Caco-2 (cell line): ENCODE data around the gene LPCAT1. TPM values are rescaled to one million over a fixed set of nuclear protein-coding genes. Genes with fewer than 3 reads are reported as not detected.

Experiments used
- BruUV-seq: library from RNA; stranded (reverse); fragments of 400-500 nt; replicated peaks from 2 replicates; lab custom pipeline; 2021; lab: Mats Ljungman, UMichigan
- CTCF ChIA-PET: fragments of 300-600 bp; sonication (Branson Sonifier 250); formaldehyde crosslinking; loops from one replicate; lab custom pipeline; 2022; ENCODE audit warnings: antibody characterized with exemption; lab: Charles Lee
- POLR2A ChIA-PET: fragments of 300-600 bp; sonication (Branson Sonifier 250); formaldehyde crosslinking; loops from one replicate; lab custom pipeline; 2022; ENCODE audit warnings: antibody characterized with exemption; lab: Charles Lee
- DNase-seq, 2 experiments: peaks; one replicate each; pipeline versions ENCODE4 v3.0.0 to v3.0.0-alpha.2; 2020 to 2022
- H3K27me3 ChIP-seq: replicated peaks from 2 replicates; pipeline ENCODE4 v1.6.0; 2011; ENCODE audit warnings: low read length; ENCODE audit not compliant: control insufficient read depth, insufficient read depth
- H3K36me3 ChIP-seq: 2 replicates; pipeline ENCODE4 v1.5.1; 2011; ENCODE audit warnings: low read length; ENCODE audit not compliant: control insufficient read depth, insufficient read depth
- H3K4me1 ChIP-seq: fragments of 250-450 bp; sonication (Bioruptor Pico); 2 replicates; pipeline ENCODE4 v1.5.1; 2020; ENCODE audit warnings: mild to moderate bottlenecking
- H3K4me3 ChIP-seq: 2 replicates; pipeline ENCODE4 v1.5.1; 2011; ENCODE audit warnings: low read depth, mild to moderate bottlenecking, control low read depth, low read length
- H3K9me3 ChIP-seq: fragments of 250-450 bp; sonication (Bioruptor Pico); 2 replicates; pipeline ENCODE4 v1.5.1; 2020; ENCODE audit warnings: mild to moderate bottlenecking, moderate library complexity
- H3K27ac Mint-ChIP-seq: one replicate; pipeline ENCODE4 v1.8.0; 2022; ENCODE audit warnings: mixed read lengths; ENCODE audit not compliant: unreplicated experiment
- H3K27me3 Mint-ChIP-seq: one replicate; pipeline ENCODE4 v1.8.0; 2022; ENCODE audit warnings: mixed read lengths; ENCODE audit not compliant: insufficient read depth, unreplicated experiment
- H3K36me3 Mint-ChIP-seq: one replicate; pipeline ENCODE4 v1.8.0; 2022; ENCODE audit warnings: mild to moderate bottlenecking, mixed read lengths; ENCODE audit not compliant: insufficient read depth, unreplicated experiment
- H3K4me1 Mint-ChIP-seq: one replicate; pipeline ENCODE4 v1.8.0; 2022; ENCODE audit warnings: low read depth, mixed read lengths; ENCODE audit not compliant: unreplicated experiment
- H3K4me3 Mint-ChIP-seq: one replicate; pipeline ENCODE4 v1.8.0; 2022; ENCODE audit warnings: mild to moderate bottlenecking, moderate library complexity, mixed read lengths; ENCODE audit not compliant: unreplicated experiment
- H3K9me3 Mint-ChIP-seq: one replicate; pipeline ENCODE4 v1.8.0; 2022; ENCODE audit warnings: mixed read lengths; ENCODE audit not compliant: unreplicated experiment
- CTCF ChIP-seq, 2 experiments: fragments of 200-600 bp in 1 of 2; IDR thresholded peaks; 1 replicate in 1 of 2; 2 replicates in 1 of 2; pipeline versions ENCODE4 v1.5.1 to v1.8.0; 2011 to 2022; ENCODE audit warnings: antibody characterized with exemption in 1 of 2, control low read depth in 1 of 2, inconsistent platforms in 1 of 2, low read depth in 1 of 2, low read length in 1 of 2, mild to moderate bottlenecking in 1 of 2, moderate library complexity in 1 of 2; ENCODE audit not compliant: insufficient read depth in 1 of 2, severe bottlenecking in 1 of 2, unreplicated experiment in 1 of 2
- intact Hi-C: fragments of 100-400 bp; cut with micrococcal nuclease; formaldehyde crosslinking; loops from one replicate; pipeline ENCODE4 v1.10.0; 2022; ENCODE audit not compliant: unreplicated experiment
- total RNA-seq: library from RNA; stranded (reverse); gene quantifications from 2 replicates; pipeline ENCODE4 v1.2.3, GENCODE V29; 2022

Gene LPCAT1
- total RNA-seq, 1 experiment from 2014 or later, result 52.8 TPM

GRCh38 chr5:1532384-1532783, 8.6 kb upstream of the LPCAT1 start:
- no peaks in the 10 kb centered on the region for H3K36me3 Mint-ChIP-seq
- BruUV-seq, result no TSS peak

GRCh38 chr5:1529498-1529897, 5.7 kb upstream of the LPCAT1 start:
- BruUV-seq, result no TSS peak
- intact Hi-C loops, result no loop called here
- CTCF ChIA-PET, result no interaction called here
- Mint-ChIP-seq H3K27me3 (peaks cover 11% of the 10 kb centered on the region), H3K4me3 (no peak overlapping the region), H3K9me3 (no peaks in the 10 kb centered on the region), H3K4me1 (no peaks in the 10 kb centered on the region), H3K36me3 (no peaks in the 10 kb centered on the region), H3K27ac (no peak overlapping the region)
- Histone ChIP-seq H3K4me1 (peaks cover under 1% of the 10 kb centered on the region; the same call in 1 of the 2 replicates), H3K9me3 (no peaks in the 10 kb centered on the region), H3K36me3 (no peaks in the 10 kb centered on the region), H3K4me3 (no peak overlapping the region), H3K27me3 (no peaks in the 10 kb centered on the region)
- TF ChIP-seq CTCF (IDR thresholded peaks at IDR 0.05; ENCODE audit: insufficient read depth in 1 of 2, low read depth in 1 of 2, low read length in 1 of 2, severe bottlenecking in 1 of 2, unreplicated experiment in 1 of 2), result no peak
- DNase-seq, result no peak
- POLR2A ChIA-PET, result no interaction called here

More at GRCh38 chr5:1532384-1532783, 8.6 kb upstream of the LPCAT1 start:
- H3K4me1 ChIP-seq, result no peaks in the 10 kb centered on the region
- ChIA-PET CTCF (no interaction called here), POLR2A (no interaction called here)
- H3K4me3 ChIP-seq, result no peak overlapping the region
- Mint-ChIP-seq H3K27me3 (peaks cover 23% of the 10 kb centered on the region), H3K9me3 (no peaks in the 10 kb centered on the region), H3K4me1 (no peaks in the 10 kb centered on the region), H3K4me3 (no peak overlapping the region), H3K27ac (no peak overlapping the region)
- no peaks in the 10 kb centered on the region for H3K36me3 ChIP-seq
- TF ChIP-seq CTCF (IDR thresholded peaks at IDR 0.05; ENCODE audit: insufficient read depth in 1 of 2, low read depth in 1 of 2, low read length in 1 of 2, severe bottlenecking in 1 of 2, unreplicated experiment in 1 of 2), result no peak
- no peaks in the 10 kb centered on the region for H3K9me3 ChIP-seq
- intact Hi-C loops, result no loop called here
- DNase-seq, result no peak
- no peaks in the 10 kb centered on the region for H3K27me3 ChIP-seq

GRCh38 chr5:1527533-1528205, 3.9 kb upstream of the LPCAT1 start:
- Mint-ChIP-seq H3K27ac (no peak overlapping the region), H3K36me3 (no peaks in the 10 kb centered on the region)

More at GRCh38 chr5:1527533-1528205, 3.9 kb upstream of the LPCAT1 start:
- Mint-ChIP-seq H3K4me1 (no peaks in the 10 kb centered on the region), H3K9me3 (no peaks in the 10 kb centered on the region), H3K27me3 (peaks cover 11% of the 10 kb centered on the region), H3K4me3 (no peak overlapping the region)
- intact Hi-C loops, result no loop called here
- ChIA-PET POLR2A (no interaction called here), CTCF (no interaction called here)
- Histone ChIP-seq H3K27me3 (no peaks in the 10 kb centered on the region), H3K4me1 (peaks cover 5% of the 10 kb centered on the region), H3K4me3 (no peak overlapping the region), H3K9me3 (no peaks in the 10 kb centered on the region), H3K36me3 (no peaks in the 10 kb centered on the region)
- no peak for TF ChIP-seq CTCF (IDR thresholded peaks at IDR 0.05; ENCODE audit: insufficient read depth in 1 of 2, low read depth in 1 of 2, low read length in 1 of 2, severe bottlenecking in 1 of 2, unreplicated experiment in 1 of 2)
- DNase-seq, result no peak
- no TSS peak for BruUV-seq
